ENCODE measurements around the gene UBR3. TPM values are rescaled to one million over a fixed set of nuclear protein-coding genes. Genes with fewer than 3 reads are reported as not detected.
"Not testable (repeated sequence)": the region's sequence is repeated elsewhere in the genome, so short reads cannot be mapped to it uniquely, and the experiment has no call there.

The UBR3 gene, protein sequence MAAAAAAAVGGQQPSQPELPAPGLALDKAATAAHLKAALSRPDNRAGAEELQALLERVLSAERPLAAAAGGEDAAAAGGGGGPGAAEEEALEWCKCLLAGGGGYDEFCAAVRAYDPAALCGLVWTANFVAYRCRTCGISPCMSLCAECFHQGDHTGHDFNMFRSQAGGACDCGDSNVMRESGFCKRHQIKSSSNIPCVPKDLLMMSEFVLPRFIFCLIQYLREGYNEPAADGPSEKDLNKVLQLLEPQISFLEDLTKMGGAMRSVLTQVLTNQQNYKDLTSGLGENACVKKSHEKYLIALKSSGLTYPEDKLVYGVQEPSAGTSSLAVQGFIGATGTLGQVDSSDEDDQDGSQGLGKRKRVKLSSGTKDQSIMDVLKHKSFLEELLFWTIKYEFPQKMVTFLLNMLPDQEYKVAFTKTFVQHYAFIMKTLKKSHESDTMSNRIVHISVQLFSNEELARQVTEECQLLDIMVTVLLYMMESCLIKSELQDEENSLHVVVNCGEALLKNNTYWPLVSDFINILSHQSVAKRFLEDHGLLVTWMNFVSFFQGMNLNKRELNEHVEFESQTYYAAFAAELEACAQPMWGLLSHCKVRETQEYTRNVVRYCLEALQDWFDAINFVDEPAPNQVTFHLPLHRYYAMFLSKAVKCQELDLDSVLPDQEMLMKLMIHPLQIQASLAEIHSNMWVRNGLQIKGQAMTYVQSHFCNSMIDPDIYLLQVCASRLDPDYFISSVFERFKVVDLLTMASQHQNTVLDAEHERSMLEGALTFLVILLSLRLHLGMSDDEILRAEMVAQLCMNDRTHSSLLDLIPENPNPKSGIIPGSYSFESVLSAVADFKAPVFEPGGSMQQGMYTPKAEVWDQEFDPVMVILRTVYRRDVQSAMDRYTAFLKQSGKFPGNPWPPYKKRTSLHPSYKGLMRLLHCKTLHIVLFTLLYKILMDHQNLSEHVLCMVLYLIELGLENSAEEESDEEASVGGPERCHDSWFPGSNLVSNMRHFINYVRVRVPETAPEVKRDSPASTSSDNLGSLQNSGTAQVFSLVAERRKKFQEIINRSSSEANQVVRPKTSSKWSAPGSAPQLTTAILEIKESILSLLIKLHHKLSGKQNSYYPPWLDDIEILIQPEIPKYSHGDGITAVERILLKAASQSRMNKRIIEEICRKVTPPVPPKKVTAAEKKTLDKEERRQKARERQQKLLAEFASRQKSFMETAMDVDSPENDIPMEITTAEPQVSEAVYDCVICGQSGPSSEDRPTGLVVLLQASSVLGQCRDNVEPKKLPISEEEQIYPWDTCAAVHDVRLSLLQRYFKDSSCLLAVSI (N-terminal part only)
- 11.3 TPM for total RNA-seq

DNA sequence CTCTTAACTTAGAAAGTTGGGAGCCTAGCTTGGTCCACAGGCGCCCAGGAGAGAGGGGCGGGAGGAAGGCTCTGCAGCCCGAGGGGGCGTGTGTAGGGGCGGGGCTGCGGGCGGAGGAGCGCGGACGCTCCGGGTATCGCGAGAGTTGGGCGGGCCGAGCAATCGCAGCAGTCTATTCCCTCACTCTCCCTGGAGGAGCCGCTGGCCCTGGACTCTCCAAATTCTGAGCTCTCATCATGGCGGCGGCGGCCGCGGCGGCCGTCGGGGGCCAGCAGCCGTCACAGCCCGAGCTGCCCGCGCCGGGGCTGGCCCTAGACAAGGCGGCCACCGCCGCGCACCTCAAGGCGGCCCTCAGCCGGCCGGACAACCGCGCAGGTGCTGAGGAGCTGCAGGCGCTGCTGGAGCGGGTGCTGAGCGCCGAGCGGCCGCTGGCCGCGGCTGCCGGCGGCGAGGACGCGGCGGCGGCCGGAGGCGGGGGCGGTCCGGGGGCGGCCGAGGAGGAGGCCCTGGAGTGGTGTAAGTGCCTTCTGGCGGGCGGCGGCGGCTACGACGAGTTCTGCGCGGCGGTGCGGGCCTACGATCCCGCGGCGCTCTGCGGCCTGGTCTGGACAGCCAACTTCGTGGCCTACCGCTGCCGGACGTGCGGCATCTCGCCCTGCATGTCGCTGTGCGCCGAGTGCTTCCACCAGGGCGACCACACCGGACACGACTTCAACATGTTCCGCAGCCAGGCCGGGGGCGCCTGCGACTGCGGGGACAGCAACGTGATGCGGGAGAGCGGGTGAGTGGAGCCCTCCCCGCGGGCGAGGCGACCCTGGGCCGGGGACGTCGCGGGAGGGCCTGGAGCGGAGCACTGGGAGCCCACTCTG lies at the start of gene UBR3:
TSS of gene UBR3 (plus strand) at position 183 of the 869 bp plus-strand sequence. CDS start at position 237, 54 bp downstream.
- DNase-seq (ENCODE audit: low read depth in 2 of 3, low spot score in 2 of 3) = peak; percentile 76 to 92 (median 91)

GRCh38 chr2:169778446-169778845 lies 48.8 kb upstream of the UBR3 start:
- DNase-seq (ENCODE audit: low read depth in 2 of 3, low spot score in 2 of 3) = peak in 1 of 3 donors; percentile 8

DNA sequence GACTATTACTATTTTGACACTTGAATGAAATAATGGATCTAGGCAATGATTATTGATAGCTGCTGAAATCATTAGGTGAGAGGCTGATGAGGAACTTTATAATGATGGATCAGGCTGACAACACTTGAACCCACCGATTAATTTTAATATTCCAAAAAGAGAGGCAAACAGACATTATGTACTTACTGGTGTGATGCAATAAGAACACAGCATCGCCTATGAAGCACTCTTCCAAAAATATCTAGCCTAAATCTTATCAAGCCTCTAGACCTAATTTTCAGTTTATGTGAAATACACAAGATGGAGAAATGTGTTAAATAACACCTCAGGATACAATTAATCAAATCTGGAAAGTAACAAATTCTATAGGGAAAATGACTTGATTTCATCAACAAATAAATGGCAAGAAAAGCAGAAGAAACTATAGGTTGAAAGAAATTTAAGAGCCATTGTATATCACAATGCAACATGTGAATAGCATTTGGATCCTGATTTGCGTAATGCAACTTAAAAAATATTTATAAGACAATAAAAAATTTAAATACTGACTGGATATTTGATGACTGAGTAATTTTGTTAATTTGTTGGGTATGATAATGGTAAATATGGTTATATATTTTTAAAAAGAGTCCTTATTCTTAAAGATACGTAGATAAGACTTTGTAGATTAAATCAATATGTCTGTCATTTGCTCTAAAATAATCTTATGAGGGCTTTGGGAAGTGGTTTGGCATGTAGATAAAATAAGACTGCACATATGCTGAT lies 45.8 kb upstream of the UBR3 start:
- DNase-seq (ENCODE audit: low read depth in 2 of 3, low spot score in 2 of 3) = no peak

- no peak for DNase-seq (ENCODE audit: low read depth in 2 of 3, low spot score in 2 of 3)
These were observed 44.7 kb upstream of the UBR3 start for GRCh38 chr2:169782513-169782912.

DNA sequence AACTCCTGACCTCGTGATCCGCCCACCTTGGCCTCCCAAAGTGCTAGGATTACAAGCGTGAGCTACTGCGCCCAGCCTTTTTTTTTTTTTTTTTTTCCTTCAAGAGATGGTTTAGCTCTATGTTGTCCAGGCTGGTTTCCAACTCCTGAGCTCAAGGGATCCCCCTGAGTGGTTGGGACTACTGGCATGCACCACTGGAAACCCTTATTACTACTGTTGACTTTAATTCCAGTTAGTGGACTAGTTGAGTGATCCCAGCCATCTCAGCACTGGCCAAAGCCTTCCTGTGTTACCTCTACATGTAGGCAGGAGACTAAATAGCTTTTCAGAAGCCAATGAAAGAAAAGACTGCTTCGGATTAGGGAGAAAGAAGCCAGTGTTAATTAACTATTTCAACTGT lies 36.7 kb upstream of the UBR3 start:
- no peak for DNase-seq (ENCODE audit: low read depth in 2 of 3, low spot score in 2 of 3)

DNA sequence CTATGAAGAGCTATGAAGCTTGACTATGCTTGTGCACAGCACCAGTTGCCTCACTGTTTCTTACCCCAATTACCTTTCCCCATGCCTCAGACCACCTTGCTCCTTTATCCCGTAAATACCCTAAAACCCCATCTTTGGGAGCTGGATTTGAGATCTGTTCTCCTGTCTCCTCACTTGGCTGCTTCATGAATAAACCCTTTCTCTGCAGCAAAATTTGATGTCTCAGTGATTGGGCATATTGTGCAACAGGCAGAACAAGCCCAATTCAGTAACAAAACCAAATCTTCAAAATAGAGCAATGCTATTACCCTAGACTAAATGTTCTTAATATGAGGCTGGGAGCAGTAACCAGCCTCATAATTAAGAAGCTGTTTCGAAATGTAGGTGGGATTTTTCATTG lies 32.1 kb upstream of the UBR3 start:
- no peak for DNase-seq (ENCODE audit: low read depth in 2 of 3, low spot score in 2 of 3)

GRCh38 chr2:169796441-169796840 lies 30.8 kb upstream of the UBR3 start:
- DNase-seq (ENCODE audit: low read depth in 2 of 3, low spot score in 2 of 3) = no peak

DNA sequence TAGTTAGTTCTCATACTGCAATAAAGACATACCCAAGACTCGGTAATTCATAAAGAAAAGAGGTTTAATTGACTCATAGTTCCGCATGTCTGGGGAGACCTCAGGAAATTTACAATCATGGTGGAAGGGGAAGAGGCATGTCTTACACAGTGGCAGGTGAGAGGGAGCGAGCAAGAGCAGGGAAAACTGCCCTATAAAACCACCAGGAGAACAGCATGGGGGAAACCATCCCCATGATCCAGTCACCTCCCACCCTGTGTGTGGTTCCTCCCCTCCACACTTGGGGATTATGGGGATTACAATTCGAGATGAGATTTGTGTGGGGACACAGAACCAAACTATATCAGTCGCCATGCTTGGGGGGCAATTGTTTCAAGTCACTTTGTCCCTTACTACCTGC lies 29.7 kb upstream of the UBR3 start:
- no peak for DNase-seq (ENCODE audit: low read depth in 2 of 3, low spot score in 2 of 3)

GRCh38 chr2:169798397-169798717 lies 28.9 kb upstream of the UBR3 start:
- no peak for DNase-seq (ENCODE audit: low read depth in 2 of 3, low spot score in 2 of 3)

- peak; percentile 78 to 94 (median 92) for DNase-seq (ENCODE audit: low read depth in 2 of 3, low spot score in 2 of 3)
These were observed 28.3 kb upstream of the UBR3 start, which contains the start of gene SSB for GRCh38 chr2:169798718-169799592. SSB (plus strand) TSS chr2:169798871; CDS start chr2:169800961, 2,090 bp downstream.

GRCh38 chr2:169803480-169803879 lies 23.8 kb upstream of the UBR3 start:
- no peak for DNase-seq (ENCODE audit: low read depth in 2 of 3, low spot score in 2 of 3)

GRCh38 chr2:169806586-169806985 lies 20.7 kb upstream of the UBR3 start:
- no peak for DNase-seq (ENCODE audit: low read depth in 2 of 3, low spot score in 2 of 3)

- DNase-seq (ENCODE audit: low read depth in 2 of 3, low spot score in 2 of 3) = no peak
These were observed 19.0 kb upstream of the UBR3 start for GRCh38 chr2:169808221-169808620.

- DNase-seq (ENCODE audit: low read depth in 2 of 3, low spot score in 2 of 3) = no peak
These were observed 11.4 kb upstream of the UBR3 start for GRCh38 chr2:169815849-169816248.

DNA sequence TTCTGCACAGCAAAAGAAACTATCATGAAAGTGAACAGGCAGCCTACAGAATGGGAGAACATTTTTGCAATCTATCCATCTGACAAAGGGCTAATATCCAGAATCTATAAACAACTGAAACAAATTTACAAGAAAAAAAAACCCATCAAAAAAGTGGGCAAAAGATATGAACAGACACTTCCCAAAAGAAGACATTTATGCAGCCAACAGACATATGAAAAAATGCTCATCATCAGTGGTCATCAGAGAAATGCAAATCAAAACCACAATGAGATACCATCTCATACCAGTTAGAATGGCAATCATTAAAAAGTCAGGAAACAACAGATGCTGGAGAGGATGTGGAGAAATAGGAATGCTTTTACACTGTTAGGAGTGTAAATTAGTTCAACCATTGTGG lies 10.3 kb upstream of the UBR3 start:
- DNase-seq (ENCODE audit: low read depth in 2 of 3, low spot score in 2 of 3) = not testable (repeated sequence)

GRCh38 chr2:169817369-169817768 lies 9.9 kb upstream of the UBR3 start:
- not testable (repeated sequence) for DNase-seq (ENCODE audit: low read depth in 2 of 3, low spot score in 2 of 3)

DNA sequence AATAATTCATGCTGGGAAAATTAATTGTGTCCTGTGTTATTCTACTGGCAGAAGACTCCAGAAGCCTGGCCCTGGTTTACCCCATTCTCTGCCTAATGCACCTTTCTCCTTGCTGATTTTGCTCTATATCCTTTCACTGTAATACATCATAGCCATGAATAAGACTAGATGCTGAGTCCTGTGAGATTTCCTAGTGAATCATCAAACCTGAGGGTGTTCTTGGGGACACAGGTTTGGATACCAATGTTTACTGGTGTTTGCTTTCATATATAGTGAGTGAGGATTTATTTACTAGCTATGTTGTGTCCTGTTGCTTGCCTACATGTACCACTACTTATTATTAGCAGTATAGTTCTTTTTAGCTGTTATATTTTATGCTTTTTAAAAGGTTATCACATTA lies 9.0 kb upstream of the UBR3 start:
- no peak for DNase-seq (ENCODE audit: low read depth in 2 of 3, low spot score in 2 of 3)

DNA sequence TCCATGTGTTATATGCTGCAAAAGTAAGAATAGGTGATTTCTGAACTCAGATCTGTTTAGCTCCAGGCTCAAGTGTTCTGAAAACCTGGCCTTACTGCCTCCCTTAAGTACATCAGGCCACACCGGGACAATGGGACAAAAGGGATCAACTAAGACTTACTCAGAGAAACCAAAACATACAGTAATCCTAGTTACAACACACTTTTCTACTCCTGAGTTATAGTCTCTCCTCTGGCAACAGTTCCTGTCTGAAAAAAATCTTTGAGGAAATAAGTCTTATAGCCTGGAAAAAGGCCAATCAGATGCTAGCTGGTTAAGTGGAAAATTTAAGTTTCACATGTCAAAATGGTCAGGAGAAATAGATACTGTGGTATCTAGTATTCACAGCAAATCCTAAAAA lies 8.1 kb upstream of the UBR3 start:
- no peak for DNase-seq (ENCODE audit: low read depth in 2 of 3, low spot score in 2 of 3)

All from hematopoietic multipotent progenitor cell (in vitro differentiated cells).